Right atrium auricular region (tissue), 2 donors: ENCODE data around the gene DYNLT4. TPM values are rescaled to one million over a fixed set of nuclear protein-coding genes. Genes with fewer than 3 reads are reported as not detected.

Experiments
- DNase-seq: peaks from one replicate; pipeline ENCODE4 v3.0.0-alpha.2; 2019; ENCODE audit warnings: low spot score
- H3K27ac ChIP-seq, 2 donors: fragments of 200-600 bp; sonication (generic); 1 replicate in 1 of 2; 2 replicates in 1 of 2; pipeline ENCODE4 v1.5.1; 2016 to 2019
- H3K27me3 ChIP-seq, 2 donors: fragments of 200-600 bp; sonication (generic); one replicate each; pipeline versions ENCODE4 v1.5.1 to v1.6.0; 2017 to 2019
- H3K36me3 ChIP-seq: fragments of 200-600 bp; sonication (generic); one replicate; pipeline ENCODE4 v1.5.1; 2016
- H3K4me1 ChIP-seq, 2 donors: fragments of 200-600 bp; sonication (generic); one replicate each; pipeline versions ENCODE4 v1.5.1 to v1.6.0; 2017 to 2019
- H3K4me3 ChIP-seq, 2 donors: fragments of 200-600 bp; sonication (generic); 1 replicate in 1 of 2; 2 replicates in 1 of 2; pipeline ENCODE4 v1.5.1; 2017 to 2019; ENCODE audit warnings: mild to moderate bottlenecking in 1 of 2, moderate library complexity in 1 of 2
- H3K9me3 ChIP-seq, 2 donors: fragments of 200-600 bp; sonication (generic); one replicate each; pipeline ENCODE4 v1.5.1; 2019
- CTCF ChIP-seq, 2 donors: fragments of 200-600 bp; sonication (generic); IDR thresholded peaks; one replicate each; pipeline ENCODE4 v1.5.1; 2019; ENCODE audit warnings: antibody characterized with exemption in 2 of 2
- total RNA-seq, 2 donors: library from RNA; depleted of rRNA; stranded (reverse); fragments of >200 nt; gene quantifications; one replicate each; pipeline ENCODE4 v1.1.0, GENCODE V29; 2016

Gene DYNLT4
- total RNA-seq, 2 donors from 2014 or later = 2.4 TPM; not detected in 1

- DNase-seq = no peak
- no peaks in the 10 kb centered on the region for H3K36me3 ChIP-seq
- H3K27me3 ChIP-seq = no peaks in the 10 kb centered on the region
- H3K27ac ChIP-seq = no peak overlapping the region
- no peak for TF ChIP-seq CTCF (IDR thresholded peaks at IDR 0.05)
- H3K9me3 ChIP-seq = no peaks in the 10 kb centered on the region
- H3K4me1 ChIP-seq = no peaks in the 10 kb centered on the region
- no peak overlapping the region for H3K4me3 ChIP-seq
Observed at GRCh38 chr1:44760876-44761275, 46.3 kb downstream of the DYNLT4 start.

GRCh38 chr1:44759077-44759476 is 48.1 kb downstream of the DYNLT4 start:
- H3K9me3 ChIP-seq = no peaks in the 10 kb centered on the region
- no peak overlapping the region for H3K4me3 ChIP-seq
- H3K27ac ChIP-seq = no peak overlapping the region
- H3K27me3 ChIP-seq = no peaks in the 10 kb centered on the region
- no peak for DNase-seq
- TF ChIP-seq CTCF (IDR thresholded peaks at IDR 0.05) = no peak
- H3K4me1 ChIP-seq = no peaks in the 10 kb centered on the region
- no peaks in the 10 kb centered on the region for H3K36me3 ChIP-seq

GRCh38 chr1:44757420-44757819 is 49.7 kb downstream of the DYNLT4 start:
- no peaks in the 10 kb centered on the region for H3K36me3 ChIP-seq
- H3K27me3 ChIP-seq = no peaks in the 10 kb centered on the region
- DNase-seq = no peak
- no peaks in the 10 kb centered on the region for H3K9me3 ChIP-seq
- H3K4me1 ChIP-seq = no peaks in the 10 kb centered on the region
- H3K4me3 ChIP-seq = no peak overlapping the region
- TF ChIP-seq CTCF (IDR thresholded peaks at IDR 0.05) = no peak
- no peak overlapping the region for H3K27ac ChIP-seq

Other genes with a start within 250 kb of the DYNLT4 start
- 10 to 100 TPM in 1 of 2 donors, 1 to 10 TPM in 1; 8.3 to 13.1 TPM for gene TMEM53, start 132.9 kb downstream of the DYNLT4 start, total RNA-seq
- gene ARMH1, start 132.6 kb downstream of the DYNLT4 start, total RNA-seq = 1 to 10 TPM in 1 of 2 donors, under 1 TPM in 1; 0.19 to 5.2 TPM
- not detected for gene RNU5D-1, start 76.2 kb downstream of the DYNLT4 start, total RNA-seq
- 1 to 10 TPM in 1 of 2 donors, under 1 TPM in 1; 0.67 to 1.3 TPM for gene KIF2C, start 67.5 kb downstream of the DYNLT4 start, total RNA-seq
- 1,000 to 10,000 TPM; 1,080 to 1,461 TPM for gene RPS8, start 31.8 kb downstream of the DYNLT4 start, total RNA-seq
- not detected for gene BEST4, start 19.2 kb downstream of the DYNLT4 start, total RNA-seq
- 10 to 100 TPM in 1 of 2 donors, 1 to 10 TPM in 1; 9.1 to 10.8 TPM for gene PLK3, start 7.0 kb downstream of the DYNLT4 start, total RNA-seq
- gene BTBD19, start 1.2 kb upstream of the DYNLT4 start, total RNA-seq = 1 to 10 TPM; 1.8 to 5.6 TPM
- gene PTCH2, start 35.9 kb upstream of the DYNLT4 start, total RNA-seq = under 1 TPM; 0.22 to 0.24 TPM
- 10 to 100 TPM; 21.6 to 26.5 TPM for gene EIF2B3, start 179.2 kb upstream of the DYNLT4 start, total RNA-seq
- 10 to 100 TPM; 13.0 to 15.6 TPM for gene HECTD3, start 204.0 kb upstream of the DYNLT4 start, total RNA-seq
- gene UROD, start 204.9 kb upstream of the DYNLT4 start, total RNA-seq = 10 to 100 TPM; 56.7 to 63.0 TPM